GM18870 (cell line): Measurements from ENCODE around the gene TUNAR.

ENCODE experiments used
- ATAC-seq: cut with Tn5 transposase; IDR thresholded peaks from one replicate; pipeline ENCODE4 v1.9.1; 2021; ENCODE audit warnings: moderate library complexity; ENCODE audit not compliant: unreplicated experiment

TUNAR gene

GRCh38 chr14:95871531-95871930, 5.1 kb upstream of the TUNAR start:
- no peak for ATAC-seq

- ATAC-seq: no peak
Measured at GRCh38 chr14:95872777-95873176, 3.9 kb upstream of the TUNAR start.

GRCh38 chr14:95875831-95876760, 536 bp upstream of the TUNAR start:
- ATAC-seq: no peak

GRCh38 chr14:95877633-95878032, 1.0 kb downstream of the TUNAR start:
- ATAC-seq: no peak

- no peak for ATAC-seq
Measured at GRCh38 chr14:95884377-95884776, 7.7 kb downstream of the TUNAR start.

- no peak for ATAC-seq
Measured at GRCh38 chr14:95885278-95885677, 8.6 kb downstream of the TUNAR start.

- ATAC-seq: no peak
Measured at GRCh38 chr14:95885866-95886265, 9.2 kb downstream of the TUNAR start.

GRCh38 chr14:95886366-95887056, 9.9 kb downstream of the TUNAR start:
- no peak for ATAC-seq

GRCh38 chr14:95887351-95887750, 10.7 kb downstream of the TUNAR start:
- ATAC-seq: no peak

GRCh38 chr14:95889236-95889979, 12.8 kb downstream of the TUNAR start:
- no peak for ATAC-seq

- ATAC-seq: no peak
Measured at GRCh38 chr14:95891742-95892141, 15.1 kb downstream of the TUNAR start.

- no peak for ATAC-seq
Measured at GRCh38 chr14:95892142-95892541, 15.5 kb downstream of the TUNAR start.

- no peak for ATAC-seq
Measured at GRCh38 chr14:95895720-95896119, 19.1 kb downstream of the TUNAR start.

- ATAC-seq: no peak
Measured at GRCh38 chr14:95896498-95897135, 20.0 kb downstream of the TUNAR start.

GRCh38 chr14:95897280-95897679, 20.6 kb downstream of the TUNAR start:
- ATAC-seq: no peak

- ATAC-seq: no peak
Measured at GRCh38 chr14:95901054-95901453, 24.4 kb downstream of the TUNAR start.

GRCh38 chr14:95902273-95902826, 25.7 kb downstream of the TUNAR start:
- ATAC-seq: no peak

GRCh38 chr14:95903165-95903564, 26.5 kb downstream of the TUNAR start:
- no peak for ATAC-seq

- ATAC-seq: no peak
Measured at GRCh38 chr14:95903616-95904107, 27.0 kb downstream of the TUNAR start.

- ATAC-seq: no peak
Measured at GRCh38 chr14:95906591-95906990, 30.0 kb downstream of the TUNAR start.
